ENCODE measurements around the gene CYS1. TPM values are rescaled to one million over a fixed set of nuclear protein-coding genes. Genes with fewer than 3 reads are reported as not detected.

CYS1 gene
- total and polyA plus RNA-seq, 4 donors: 0.07 to 4.1 (median 1.0) TPM

GRCh38 chr2:10119027-10119325 is 38.8 kb upstream of the CYS1 start:
- DNase-seq (ENCODE audit: low spot score): no peak
- TF ChIP-seq RAD21 (IDR thresholded peaks at IDR 0.05) (peak; percentile 5 to 47), MAX (IDR thresholded peaks at IDR 0.05) (peak; percentile 61), FOXA1 (IDR thresholded peaks at IDR 0.05) (peak; percentile 14), NR2F2 (IDR thresholded peaks at IDR 0.05) (peak; percentile 91), JUND (IDR thresholded peaks at IDR 0.05) (peak; percentile 50 to 66), ZBTB33 (IDR thresholded peaks at IDR 0.05) (peak; percentile 15), FOXA2 (IDR thresholded peaks at IDR 0.05) (peak; percentile 47), ATF3 (IDR thresholded peaks at IDR 0.05) (no peak), GABPA (IDR thresholded peaks at IDR 0.05 in 1 of 2, conservative IDR thresholded peaks at IDR 0.05 in 1 of 2) (peak in 1 of 2 donors; percentile 63), TAF1 (conservative IDR thresholded peaks at IDR 0.05) (no peak), HNF4G (IDR thresholded peaks at IDR 0.05) (peak; percentile 88), EGR1 (IDR thresholded peaks at IDR 0.05; ENCODE audit: low read depth in 2 of 2) (peak in 1 of 2 donors; percentile 73), RXRA (IDR thresholded peaks at IDR 0.05) (peak; percentile 98 to 99), HNF4A (conservative IDR thresholded peaks at IDR 0.05) (peak; percentile 94 to 97), SP1 (IDR thresholded peaks at IDR 0.05) (peak; percentile 91), CTCF (IDR thresholded peaks at IDR 0.05; ENCODE audit: low read depth, low read length, missing input control) (no peak), REST (IDR thresholded peaks at IDR 0.05) (peak; percentile 21), YY1 (IDR thresholded peaks at IDR 0.05) (no peak)
- 37% methylated on average over 3 of the region's 3 CpGs for WGBS
- no peaks in the 10 kb centered on the region for H3K36me3 ChIP-seq (ENCODE audit: control insufficient read depth in 4 of 4, insufficient read depth in 3 of 4, low read depth in 1 of 4, low read length in 3 of 4)
- no peak overlapping the region for H3K9ac ChIP-seq (ENCODE audit: low read depth in 1 of 2, low read length in 2 of 2)
- no peaks in the 10 kb centered on the region for H3K9me3 ChIP-seq (ENCODE audit: control insufficient read depth in 4 of 4, low read length in 3 of 4)
- peak overlapping the region; percentile 81 to 88 for H3K27ac ChIP-seq (ENCODE audit: low read depth in 1 of 2, low read length in 2 of 2)
- no peak overlapping the region for H3K4me3 ChIP-seq (ENCODE audit: low read depth in 1 of 3, low read length in 3 of 3)
- no peaks in the 10 kb centered on the region for H3K27me3 ChIP-seq (ENCODE audit: control insufficient read depth in 4 of 4, insufficient read depth in 4 of 4, low read length in 3 of 4)
- peaks cover 20 to 35% (median 28%) of the 10 kb centered on the region in 4 donors for H3K4me1 ChIP-seq (ENCODE audit: control insufficient read depth in 4 of 4, insufficient read depth in 4 of 4, low read length in 3 of 4)

Data from liver (tissue), 9 donors.